SK-N-SH treated with all-trans-retinoic acid at 6 μM for 48 hours (cell line): Measurements from ENCODE around the gene NACC1.
A peak's percentile ranks its signal among the peaks of the same experiment; 100 is the strongest.

ENCODE experiments used
- ATAC-seq: fragments of 200-7000 bp; cut with Tn5 transposase; 3 replicates; pipeline ENCODE4 v1.9.1; 2020; ENCODE audit warnings: mild to moderate bottlenecking, moderate library complexity
- ARNTL ChIP-seq: fragments of 450-650 bp; formaldehyde crosslinking; IDR thresholded peaks from 2 replicates; pipeline ENCODE4 v1.5.0; 2020; ENCODE audit warnings: low read depth, mild to moderate bottlenecking, moderate library complexity, borderline replicate concordance
- CREB5 ChIP-seq: fragments of 250-450 bp; sonication (Bioruptor Pico); IDR thresholded peaks from 2 replicates; pipeline ENCODE4 v1.5.1; 2020; ENCODE audit warnings: low read depth, mild to moderate bottlenecking, moderate library complexity
- CSDC2 ChIP-seq: fragments of 250-450 bp; sonication (Bioruptor Pico); IDR thresholded peaks from 2 replicates; pipeline ENCODE4 v1.5.0; 2020; ENCODE audit warnings: mild to moderate bottlenecking, moderate library complexity
- ESRRG ChIP-seq: fragments of 250-450 bp; sonication (Bioruptor Pico); IDR thresholded peaks from 2 replicates; pipeline ENCODE4 v1.6.1; 2021; ENCODE audit warnings: mild to moderate bottlenecking
- GLIS3 ChIP-seq: fragments of 250-450 bp; sonication (Bioruptor Pico); IDR thresholded peaks from 2 replicates; pipeline ENCODE4 v1.5.0; 2020; ENCODE audit warnings: mild to moderate bottlenecking, moderate library complexity
- ISL1 ChIP-seq: fragments of 250-450 bp; sonication (Bioruptor Pico); IDR thresholded peaks from 2 replicates; pipeline ENCODE4 v2.1.2; 2022; ENCODE audit warnings: mild to moderate bottlenecking, moderate library complexity
- OSR1 ChIP-seq: fragments of 250-450 bp; sonication (Bioruptor Pico); IDR thresholded peaks from 2 replicates; pipeline ENCODE4 v1.8.0; 2022; ENCODE audit warnings: moderate library complexity, mild to moderate bottlenecking, inconsistent platforms
- RARB ChIP-seq: fragments of 250-450 bp; sonication (Bioruptor Pico); IDR thresholded peaks from 2 replicates; pipeline ENCODE4 v1.8.0; 2021; ENCODE audit warnings: mild to moderate bottlenecking, moderate library complexity
- SNAI2 ChIP-seq: fragments of 250-450 bp; sonication (Bioruptor Pico); IDR thresholded peaks from 2 replicates; pipeline ENCODE4 v1.5.0; 2020; ENCODE audit warnings: mild to moderate bottlenecking, moderate library complexity
- TCF4 ChIP-seq: fragments of 250-450 bp; sonication (Bioruptor Pico); IDR thresholded peaks from 2 replicates; pipeline ENCODE4 v1.8.0; 2021; ENCODE audit warnings: mild to moderate bottlenecking, moderate library complexity, borderline replicate concordance
- TOX ChIP-seq: fragments of 250-450 bp; sonication (Bioruptor Pico); IDR thresholded peaks from 2 replicates; pipeline ENCODE4 v1.8.0; 2021; ENCODE audit warnings: mild to moderate bottlenecking, moderate library complexity, borderline replicate concordance
- TSHZ2 ChIP-seq: fragments of 250-450 bp; sonication (Bioruptor Pico); IDR thresholded peaks from 2 replicates; pipeline ENCODE4 v1.5.0; 2020; ENCODE audit warnings: mild to moderate bottlenecking, moderate library complexity
- ZC3H10 ChIP-seq: fragments of 250-450 bp; sonication (Bioruptor Pico); IDR thresholded peaks from 2 replicates; pipeline ENCODE4 v1.5.1; 2021; ENCODE audit warnings: mild to moderate bottlenecking, moderate library complexity
- ZFP3 ChIP-seq: fragments of 250-450 bp; sonication (Bioruptor Pico); IDR thresholded peaks from 2 replicates; pipeline ENCODE4 v1.5.0; 2020; ENCODE audit warnings: mild to moderate bottlenecking, moderate library complexity
- ZFP30 ChIP-seq: fragments of 450-650 bp; formaldehyde crosslinking; IDR thresholded peaks from 2 replicates; pipeline ENCODE4 v1.5.0; 2022; ENCODE audit warnings: mild to moderate bottlenecking, moderate library complexity
- ZNF565 ChIP-seq: fragments of 450-650 bp; formaldehyde crosslinking; conservative IDR thresholded peaks from 2 replicates; pipeline ENCODE4 v1.5.0; 2020; ENCODE audit warnings: low read depth, mild to moderate bottlenecking, moderate library complexity
- ZNF70 ChIP-seq: fragments of 450-650 bp; formaldehyde crosslinking; IDR thresholded peaks from 2 replicates; pipeline ENCODE4 v1.5.0; 2020; ENCODE audit warnings: mild to moderate bottlenecking, moderate library complexity
- ZNF8 ChIP-seq: fragments of 450-650 bp; formaldehyde crosslinking; IDR thresholded peaks from 2 replicates; pipeline ENCODE4 v1.5.0; 2020; ENCODE audit warnings: mild to moderate bottlenecking, moderate library complexity
- TF ChIP-seq, protein P1 (sequence below): fragments of 250-450 bp; sonication (Bioruptor Pico); IDR thresholded peaks from 2 replicates; pipeline ENCODE4 v1.8.0; 2021; ENCODE audit warnings: low read depth, mild to moderate bottlenecking, moderate library complexity, borderline replicate concordance
- TF ChIP-seq, protein P2 (sequence below): fragments of 250-450 bp; sonication (Bioruptor Pico); IDR thresholded peaks from 2 replicates; pipeline ENCODE4 v1.5.1; 2021; ENCODE audit warnings: mild to moderate bottlenecking, moderate library complexity

The NACC1 gene

DNA sequence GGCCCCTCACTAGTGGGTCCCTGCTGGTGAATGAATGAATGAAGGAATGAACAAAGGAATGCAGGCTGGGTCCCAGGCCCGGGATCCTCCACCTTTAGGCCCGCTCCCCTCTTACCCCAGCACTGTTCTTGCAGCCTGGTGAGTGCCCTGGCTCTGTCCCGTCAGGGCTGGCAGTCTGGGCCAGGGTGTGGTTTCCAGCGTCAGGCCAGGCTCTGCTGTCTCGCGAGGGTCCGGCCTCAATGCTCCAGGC lies 15.7 kb upstream of the NACC1 start:
- TF ChIP-seq ARNTL (CRISPR knock-in tag) (no peak), SNAI2 (CRISPR knock-in tag) (no peak), CREB5 (CRISPR knock-in tag) (no peak), GLIS3 (CRISPR knock-in tag) (no peak), OSR1 (CRISPR knock-in tag) (no peak), ISL1 (CRISPR knock-in tag) (no peak), ZNF565 (CRISPR knock-in tag) (no peak), ZFP30 (CRISPR knock-in tag) (no peak), ZC3H10 (CRISPR knock-in tag) (no peak), TOX (CRISPR knock-in tag) (no peak), ESRRG (CRISPR knock-in tag) (no peak), ZNF8 (CRISPR knock-in tag) (no peak)
- TF ChIP-seq, protein P1, sequence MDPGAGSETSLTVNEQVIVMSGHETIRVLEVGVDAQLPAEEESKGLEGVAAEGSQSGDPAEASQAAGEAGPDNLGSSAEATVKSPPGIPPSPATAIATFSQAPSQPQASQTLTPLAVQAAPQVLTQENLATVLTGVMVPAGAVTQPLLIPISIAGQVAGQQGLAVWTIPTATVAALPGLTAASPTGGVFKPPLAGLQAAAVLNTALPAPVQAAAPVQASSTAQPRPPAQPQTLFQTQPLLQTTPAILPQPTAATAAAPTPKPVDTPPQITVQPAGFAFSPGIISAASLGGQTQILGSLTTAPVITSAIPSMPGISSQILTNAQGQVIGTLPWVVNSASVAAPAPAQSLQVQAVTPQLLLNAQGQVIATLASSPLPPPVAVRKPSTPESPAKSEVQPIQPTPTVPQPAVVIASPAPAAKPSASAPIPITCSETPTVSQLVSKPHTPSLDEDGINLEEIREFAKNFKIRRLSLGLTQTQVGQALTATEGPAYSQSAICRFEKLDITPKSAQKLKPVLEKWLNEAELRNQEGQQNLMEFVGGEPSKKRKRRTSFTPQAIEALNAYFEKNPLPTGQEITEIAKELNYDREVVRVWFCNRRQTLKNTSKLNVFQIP (CRISPR knock-in tag): no peak
- ATAC-seq: peak; percentile 81

DNA sequence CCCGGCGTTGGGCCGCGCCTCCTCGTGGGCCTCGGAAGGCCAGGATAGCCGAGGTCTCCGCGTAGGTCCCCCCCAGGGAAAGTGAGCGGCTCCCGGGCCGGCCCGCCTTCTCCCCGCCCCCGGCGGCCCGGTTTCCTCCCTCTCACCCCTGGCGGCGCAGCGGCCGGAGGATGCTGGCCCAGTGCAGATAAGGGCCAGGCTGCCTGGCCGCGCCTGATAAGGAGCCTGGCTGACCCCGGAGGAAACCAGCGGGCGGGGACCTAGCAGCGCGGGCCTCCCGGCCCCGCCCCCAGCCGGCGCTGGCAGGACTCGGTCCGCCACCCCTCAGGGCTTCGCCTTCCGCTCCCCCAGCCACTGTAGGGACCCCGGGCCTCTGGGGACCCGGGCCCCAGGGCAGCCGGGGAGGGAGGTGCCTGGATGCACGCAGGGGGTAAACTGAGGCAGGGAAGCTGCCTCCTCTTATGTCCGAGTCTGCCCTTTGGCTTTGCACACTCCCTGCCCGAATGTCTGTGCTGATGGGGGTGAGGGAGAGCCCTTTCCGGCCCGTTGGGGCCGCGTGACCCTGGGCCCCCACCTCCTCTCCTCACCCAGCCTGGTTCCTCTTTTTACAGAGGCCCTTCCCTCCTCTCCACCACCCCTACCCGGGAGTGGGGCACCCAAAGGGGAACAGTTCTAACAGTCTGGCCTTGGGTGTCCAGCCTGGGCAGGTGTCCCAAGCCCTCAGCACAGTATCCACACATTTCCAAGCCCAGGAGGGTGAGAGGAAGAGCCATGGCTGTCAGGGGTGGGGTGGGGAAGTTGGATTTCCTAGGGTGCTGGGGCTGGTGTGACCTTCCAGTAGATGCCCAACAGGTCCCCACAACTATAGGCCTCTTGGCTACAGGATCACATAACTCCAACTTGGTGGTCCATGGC lies 15.1 kb upstream of the NACC1 start, which contains the start of gene LYL1:
TSS of gene LYL1 (minus strand) at position 193 of the 915 bp plus-strand sequence. CDS start 1,687 bp downstream, outside the sequence.
- no peak for TF ChIP-seq ZFP3 (CRISPR knock-in tag)
- no peak for TF ChIP-seq RARB (CRISPR knock-in tag)
- no peak for TF ChIP-seq CSDC2 (CRISPR knock-in tag)
- no peak for TF ChIP-seq ISL1 (CRISPR knock-in tag)
- no peak for TF ChIP-seq ZNF565 (CRISPR knock-in tag)
- TF ChIP-seq ZNF8 (CRISPR knock-in tag): no peak
- TF ChIP-seq SNAI2 (CRISPR knock-in tag): no peak
- peak; percentile 77 for ATAC-seq

DNA sequence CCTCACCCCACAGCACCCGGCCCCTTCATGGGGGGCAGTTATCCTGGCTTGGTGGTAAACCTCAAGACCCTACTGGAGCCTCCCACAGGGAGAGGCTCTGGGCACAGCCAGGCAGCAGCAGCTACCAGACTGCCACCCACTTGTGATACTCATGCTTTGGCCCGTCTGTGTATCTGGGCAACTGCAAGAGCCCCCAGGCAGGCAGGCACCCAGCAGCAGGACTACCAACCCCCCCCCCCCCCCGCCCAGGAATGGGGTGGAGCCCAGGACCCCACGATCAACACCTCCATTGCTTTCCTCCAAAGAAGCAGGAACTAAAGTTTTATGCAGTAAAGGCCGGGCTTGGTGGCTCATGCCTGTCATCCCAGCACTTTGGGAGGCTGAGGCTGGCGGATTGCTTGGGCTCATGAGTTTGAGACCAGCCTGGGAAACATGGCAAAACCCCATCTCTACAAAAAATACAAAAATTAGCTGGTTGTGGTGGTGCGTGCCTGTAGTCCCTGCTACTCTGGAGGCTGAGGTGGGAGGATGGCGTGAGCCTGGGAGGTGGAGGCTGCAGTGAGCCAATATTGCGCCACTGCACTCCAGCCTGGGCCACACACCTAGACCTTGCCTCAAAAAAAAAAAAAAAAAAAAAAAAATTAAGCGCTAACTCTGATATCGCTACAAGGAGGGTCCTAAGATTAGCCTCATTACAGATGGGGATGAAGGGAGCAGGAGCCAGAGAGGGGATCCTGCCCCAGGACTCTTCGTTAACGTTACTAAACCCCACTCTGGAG lies 14.3 kb upstream of the NACC1 start:
- no peak for TF ChIP-seq ISL1 (CRISPR knock-in tag)
- no peak for TF ChIP-seq ESRRG (CRISPR knock-in tag)
- TF ChIP-seq ZNF70 (CRISPR knock-in tag): no peak
- TF ChIP-seq, protein P1 (CRISPR knock-in tag): no peak
- no peak for TF ChIP-seq ZFP3 (CRISPR knock-in tag)
- TF ChIP-seq ZC3H10 (CRISPR knock-in tag): no peak
- TF ChIP-seq SNAI2 (CRISPR knock-in tag): no peak
- TF ChIP-seq ZFP30 (CRISPR knock-in tag): no peak
- TF ChIP-seq ZNF565 (CRISPR knock-in tag): no peak
- TF ChIP-seq, protein P2, sequence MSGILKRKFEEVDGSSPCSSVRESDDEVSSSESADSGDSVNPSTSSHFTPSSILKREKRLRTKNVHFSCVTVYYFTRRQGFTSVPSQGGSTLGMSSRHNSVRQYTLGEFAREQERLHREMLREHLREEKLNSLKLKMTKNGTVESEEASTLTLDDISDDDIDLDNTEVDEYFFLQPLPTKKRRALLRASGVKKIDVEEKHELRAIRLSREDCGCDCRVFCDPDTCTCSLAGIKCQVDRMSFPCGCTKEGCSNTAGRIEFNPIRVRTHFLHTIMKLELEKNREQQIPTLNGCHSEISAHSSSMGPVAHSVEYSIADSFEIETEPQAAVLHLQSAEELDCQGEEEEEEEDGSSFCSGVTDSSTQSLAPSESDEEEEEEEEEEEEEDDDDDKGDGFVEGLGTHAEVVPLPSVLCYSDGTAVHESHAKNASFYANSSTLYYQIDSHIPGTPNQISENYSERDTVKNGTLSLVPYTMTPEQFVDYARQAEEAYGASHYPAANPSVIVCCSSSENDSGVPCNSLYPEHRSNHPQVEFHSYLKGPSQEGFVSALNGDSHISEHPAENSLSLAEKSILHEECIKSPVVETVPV: no peak
- no peak for TF ChIP-seq RARB (CRISPR knock-in tag)
- TF ChIP-seq TCF4 (CRISPR knock-in tag): no peak
- TF ChIP-seq ZNF8 (CRISPR knock-in tag): no peak
- TF ChIP-seq TSHZ2: no peak
- TF ChIP-seq OSR1 (CRISPR knock-in tag): no peak
- TF ChIP-seq ARNTL (CRISPR knock-in tag): no peak

More for the DNA sequence above, 14.3 kb upstream of the NACC1 start:
- ATAC-seq: no peak
